Neutrophil (primary cell): ENCODE measurements around the gene COL5A3.
"Not testable (repeated sequence)": the region's sequence is repeated elsewhere in the genome, so short reads cannot be mapped to it uniquely, and the experiment has no call there.

ENCODE experiments used
- H3K27ac ChIP-seq: fragments of 200-600 bp; sonication (generic); 2 replicates; pipeline ENCODE4 v1.5.1; 2016; ENCODE audit warnings: mild to moderate bottlenecking, moderate library complexity
- H3K27me3 ChIP-seq: fragments of 200-600 bp; sonication (generic); 2 replicates; pipeline ENCODE4 v1.6.0; 2016; ENCODE audit warnings: mild to moderate bottlenecking
- H3K36me3 ChIP-seq: fragments of 200-600 bp; sonication (generic); 2 replicates; pipeline ENCODE4 v1.5.1; 2017
- H3K4me1 ChIP-seq, 2 experiments: fragments of 200-600 bp in 1 of 2; sonication (generic) in 1 of 2; 1 replicate in 1 of 2; 2 replicates in 1 of 2; pipeline versions ENCODE4 v1.5.1 to v1.6.1; 2013 to 2016; ENCODE audit warnings: low read depth in 1 of 2, low read length in 1 of 2, mild to moderate bottlenecking in 1 of 2, moderate library complexity in 1 of 2; ENCODE audit not compliant: control insufficient read depth in 1 of 2, insufficient read depth in 1 of 2
- H3K4me3 ChIP-seq, 2 experiments: fragments of 200-600 bp in 1 of 2; sonication (generic) in 1 of 2; 1 replicate in 1 of 2; 2 replicates in 1 of 2; pipeline ENCODE4 v1.5.1; 2013 to 2016; ENCODE audit warnings: low read depth in 1 of 2, low read length in 1 of 2, mild to moderate bottlenecking in 1 of 2, moderate library complexity in 1 of 2
- H3K9me3 ChIP-seq: fragments of 200-600 bp; sonication (generic); 2 replicates; pipeline ENCODE4 v1.5.1; 2016
- CTCF ChIP-seq: fragments of 200-600 bp; sonication (generic); IDR thresholded peaks from 2 replicates; pipeline ENCODE4 v1.5.1; 2016; ENCODE audit warnings: antibody characterized with exemption

The COL5A3 gene

GRCh38 chr19:9931629-9932028 is 78.7 kb downstream of the COL5A3 start:
- H3K4me1 ChIP-seq = no peaks in the 10 kb centered on the region
- no peak for TF ChIP-seq CTCF
- no peak overlapping the region for H3K27ac ChIP-seq
- H3K36me3 ChIP-seq = no peaks in the 10 kb centered on the region
- H3K27me3 ChIP-seq = peaks cover 42% of the 10 kb centered on the region
- H3K4me3 ChIP-seq = no peak overlapping the region
- no peaks in the 10 kb centered on the region for H3K9me3 ChIP-seq

GRCh38 chr19:9923440-9923839 is 86.9 kb downstream of the COL5A3 start:
- no peaks in the 10 kb centered on the region for H3K36me3 ChIP-seq
- H3K27me3 ChIP-seq = peaks cover 14% of the 10 kb centered on the region
- H3K9me3 ChIP-seq = no peaks in the 10 kb centered on the region
- no peak overlapping the region for H3K27ac ChIP-seq
- H3K4me3 ChIP-seq = no peak overlapping the region
- no peak for TF ChIP-seq CTCF
- H3K4me1 ChIP-seq = no peaks in the 10 kb centered on the region

DNA sequence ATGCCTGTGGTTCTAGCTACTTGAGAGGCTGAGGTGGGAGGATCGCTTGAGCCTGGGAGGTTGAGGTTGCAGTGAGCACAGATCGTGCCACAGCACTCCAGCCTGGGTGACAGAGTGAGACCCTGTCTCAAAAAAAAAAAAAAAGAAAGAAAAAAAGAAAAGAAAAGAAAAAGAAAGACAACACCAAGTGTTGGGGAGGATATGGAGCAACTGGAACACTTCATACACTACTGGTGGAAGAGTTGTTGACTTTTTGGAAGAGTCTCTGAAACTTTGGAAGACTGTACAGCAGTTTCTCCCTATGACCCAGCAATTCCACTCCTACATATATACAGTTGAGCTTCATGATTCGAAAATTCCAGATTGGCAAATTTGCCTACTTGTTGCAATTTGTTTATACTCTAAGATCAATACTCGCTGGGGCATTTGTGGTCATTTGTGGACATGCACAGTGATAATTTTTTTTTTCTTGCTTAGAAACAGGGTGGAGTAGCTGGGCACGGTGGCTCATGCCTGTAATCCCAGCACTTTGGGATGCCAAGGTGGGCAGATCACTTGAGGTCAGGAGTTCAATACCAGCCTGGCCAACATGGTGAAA is 87.4 kb downstream of the COL5A3 start:
- not testable (repeated sequence) for H3K27ac ChIP-seq, H3K4me3 ChIP-seq, H3K9me3 ChIP-seq, H3K36me3 ChIP-seq, H3K4me1 ChIP-seq
- peaks cover 18% of the 10 kb centered on the region for H3K27me3 ChIP-seq

GRCh38 chr19:9917321-9917720 is 93.0 kb downstream of the COL5A3 start:
- Histone ChIP-seq H3K36me3 (no peaks in the 10 kb centered on the region), H3K27me3 (peaks cover 74% of the 10 kb centered on the region)
- TF ChIP-seq CTCF = no peak

DNA sequence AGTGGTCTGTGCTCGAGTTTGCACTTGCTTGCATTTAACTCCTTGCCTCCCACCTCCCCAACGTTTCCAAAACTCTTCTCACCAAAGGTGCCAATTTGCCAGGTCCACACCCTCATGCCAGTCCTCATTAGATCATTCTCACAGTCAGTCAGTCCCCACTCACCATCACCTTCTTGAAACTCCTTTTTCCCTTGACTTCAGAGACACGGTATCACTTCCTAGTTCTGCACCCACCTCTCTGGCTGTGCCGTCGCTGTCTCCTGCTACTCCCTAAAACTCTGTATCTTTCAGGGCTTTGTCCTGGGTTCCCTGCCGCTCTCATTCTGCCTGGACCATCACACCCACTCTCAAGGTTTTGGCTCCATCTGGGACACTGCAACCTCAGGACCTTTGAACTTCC is 93.6 kb downstream of the COL5A3 start:
- peaks cover 4 to 10% of the 10 kb centered on the region in 2 experiments for H3K4me1 ChIP-seq
- peaks cover 80% of the 10 kb centered on the region for H3K27me3 ChIP-seq
- H3K9me3 ChIP-seq = no peaks in the 10 kb centered on the region
- no peak overlapping the region for H3K27ac ChIP-seq
- H3K36me3 ChIP-seq = no peaks in the 10 kb centered on the region
- no peak for TF ChIP-seq CTCF
- H3K4me3 ChIP-seq = no peak overlapping the region

More at GRCh38 chr19:9917321-9917720, 93.0 kb downstream of the COL5A3 start:
- Histone ChIP-seq H3K4me3 (no peak overlapping the region), H3K27ac (no peak overlapping the region), H3K4me1 (peaks cover 4 to 10% of the 10 kb centered on the region in 2 experiments), H3K9me3 (no peaks in the 10 kb centered on the region)

- H3K27ac ChIP-seq = no peak overlapping the region
- H3K4me1 ChIP-seq = peaks cover 4 to 10% of the 10 kb centered on the region in 2 experiments
- TF ChIP-seq CTCF = no peak
- H3K36me3 ChIP-seq = no peaks in the 10 kb centered on the region
- H3K9me3 ChIP-seq = no peaks in the 10 kb centered on the region
- peaks cover 99% of the 10 kb centered on the region for H3K27me3 ChIP-seq
- peak overlapping the region in 1 of 2 experiments; percentile 36 for H3K4me3 ChIP-seq
These were observed 95.7 kb downstream of the COL5A3 start for GRCh38 chr19:9914315-9915207.
